Measurements from ENCODE around the gene SACM1L. TPM values are rescaled to one million over a fixed set of nuclear protein-coding genes. Genes with fewer than 3 reads are reported as not detected.
"Not testable (repeated sequence)": the region's sequence is repeated elsewhere in the genome, so short reads cannot be mapped to it uniquely, and the experiment has no call there.

Gene SACM1L
- total and polyA plus RNA-seq, 11 donors: 12.6 to 35.3 (median 22.3) TPM

GRCh38 chr3:45690336-45691035 is 1.3 kb downstream of the SACM1L start:
- H3K27me3 ChIP-seq: no peaks in the 10 kb centered on the region
- no peak for ATAC-seq
- peaks cover 12 to 66% (median 48%) of the 10 kb centered on the region in 12 donors for H3K4me1 ChIP-seq
- no peaks in the 10 kb centered on the region for H3K9me3 ChIP-seq
- DNase-seq: no peak
- TF ChIP-seq POLR2A (IDR thresholded peaks at IDR 0.05) (no peak), CTCF (IDR thresholded peaks at IDR 0.05) (no peak)
- intact Hi-C loops (cut with DNase I): no loop called here
- 9 to 16% (median 12%) methylated on average over 4 of the region's 4 CpGs for WGBS, 4 donors
- H3K27ac ChIP-seq: peak overlapping the region in 8 of 12 donors; percentile 87 to 97 (median 94)
- H3K4me3 ChIP-seq: peak overlapping the region in 11 of 12 donors; percentile 73 to 97 (median 92)
- peaks cover 0 to 17% (median 9%) of the 10 kb centered on the region in 9 donors for H3K36me3 ChIP-seq

DNA sequence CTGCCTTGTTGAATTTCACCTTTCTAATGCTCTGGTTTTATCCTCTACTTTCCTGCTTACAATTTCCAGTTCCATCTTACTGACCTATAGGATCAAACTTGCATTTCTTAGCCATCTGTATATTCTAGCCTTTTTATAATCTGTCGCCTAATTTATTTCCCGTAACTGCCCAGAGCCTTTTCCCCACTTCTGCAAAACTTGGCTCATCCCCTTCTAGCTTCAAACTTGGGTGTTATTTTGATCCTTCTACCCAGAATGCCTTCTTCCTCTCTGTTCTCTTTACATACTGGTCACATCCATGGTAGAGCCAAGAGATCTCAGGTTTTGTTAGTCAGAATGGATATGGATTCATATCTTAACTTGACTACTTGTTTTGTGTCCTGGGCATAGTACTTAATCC is 2.6 kb downstream of the SACM1L start:
- peak overlapping the region in 1 of 12 donors; percentile 97 for H3K27ac ChIP-seq
- DNase-seq (no peak), ATAC-seq (no peak)
- TF ChIP-seq POLR2A (IDR thresholded peaks at IDR 0.05) (no peak), CTCF (IDR thresholded peaks at IDR 0.05) (no peak)
- 79 to 90% (median 87%) methylated on average over 2 of the region's 2 CpGs for WGBS, 4 donors
- peaks cover 12 to 66% (median 48%) of the 10 kb centered on the region in 12 donors for H3K4me1 ChIP-seq
- H3K27me3 ChIP-seq: no peaks in the 10 kb centered on the region
- H3K4me3 ChIP-seq: peak overlapping the region in 1 of 12 donors; percentile 92
- intact Hi-C loops (cut with DNase I): no loop called here
- peaks cover 0 to 29% (median 9%) of the 10 kb centered on the region in 9 donors for H3K36me3 ChIP-seq
- H3K9me3 ChIP-seq: no peaks in the 10 kb centered on the region

GRCh38 chr3:45692866-45693265 is 3.7 kb downstream of the SACM1L start:
- no peak for ATAC-seq
- no peak for TF ChIP-seq POLR2A (IDR thresholded peaks at IDR 0.05)
- TF ChIP-seq CTCF (IDR thresholded peaks at IDR 0.05): no peak
- Histone ChIP-seq H3K36me3 (peaks cover 0 to 29% (median 9%) of the 10 kb centered on the region in 9 donors), H3K27ac (peak overlapping the region in 1 of 12 donors; percentile 69), H3K4me3 (no peak overlapping the region), H3K4me1 (peaks cover 12 to 63% (median 48%) of the 10 kb centered on the region in 12 donors), H3K9me3 (no peaks in the 10 kb centered on the region), H3K27me3 (no peaks in the 10 kb centered on the region)
- no peak for DNase-seq
- 76 to 95% (median 88%) methylated on average over 3 of the region's 3 CpGs for WGBS, 4 donors
- intact Hi-C loops (cut with DNase I): no loop called here

DNA sequence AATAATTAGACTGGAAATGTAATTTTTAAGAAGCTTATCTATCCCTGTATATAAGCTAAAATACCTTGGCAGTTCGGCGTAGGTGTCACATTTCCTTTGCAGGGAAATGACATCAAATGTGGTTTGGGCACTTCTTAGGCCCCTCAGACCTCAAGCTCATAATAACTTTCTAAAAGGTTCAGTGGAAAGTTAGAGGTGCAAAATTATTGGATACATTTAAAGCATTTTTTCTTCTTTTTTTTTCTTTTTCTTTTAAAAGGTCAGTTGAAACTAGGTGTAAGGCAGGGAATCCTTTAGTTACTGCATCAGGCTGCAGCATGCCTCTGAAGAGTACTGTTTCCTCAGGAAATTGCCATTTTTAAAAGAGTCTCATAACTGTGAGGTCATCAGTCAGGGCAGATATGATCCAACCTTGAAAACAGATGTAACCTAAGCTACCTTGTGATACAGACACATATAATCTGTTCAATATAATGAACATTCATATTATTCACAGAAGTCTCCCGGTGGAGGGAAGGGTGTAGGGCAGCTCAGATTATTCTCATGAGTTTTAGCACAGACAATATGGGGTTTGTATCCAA is 4.8 kb downstream of the SACM1L start:
- no peaks in the 10 kb centered on the region for H3K9me3 ChIP-seq
- WGBS, 4 donors: 52 to 62% (median 58%) methylated on average over 3 of the region's 3 CpGs
- peaks cover 12 to 54% (median 44%) of the 10 kb centered on the region in 12 donors for H3K4me1 ChIP-seq
- no peaks in the 10 kb centered on the region for H3K27me3 ChIP-seq
- DNase-seq (no peak), ATAC-seq (no peak)
- H3K27ac ChIP-seq: peak overlapping the region in 2 of 12 donors; percentile 3 to 69
- TF ChIP-seq CTCF (IDR thresholded peaks at IDR 0.05) (no peak), POLR2A (IDR thresholded peaks at IDR 0.05) (no peak)
- intact Hi-C loops (cut with DNase I): no loop called here
- no peak overlapping the region for H3K4me3 ChIP-seq
- peaks cover 0 to 29% (median 9%) of the 10 kb centered on the region in 9 donors for H3K36me3 ChIP-seq

GRCh38 chr3:45695166-45695565 is 6.0 kb downstream of the SACM1L start:
- H3K4me3 ChIP-seq; H3K9me3 ChIP-seq; H3K27me3 ChIP-seq; ATAC-seq; intact Hi-C loops (cut with DNase I); DNase-seq: not testable (repeated sequence)
- Histone ChIP-seq H3K36me3 (peaks cover 0 to 33% (median 9%) of the 10 kb centered on the region in 9 donors), H3K27ac (peak overlapping the region in 1 of 12 donors; percentile 69), H3K4me1 (peaks cover 11 to 55% (median 42%) of the 10 kb centered on the region in 12 donors)
- WGBS, 4 donors: 87 to 94% (median 91%) methylated on average over 4 of the region's 4 CpGs

Data from heart left ventricle (tissue), 16 donors.